ENCODE results near the gene SCIMP. TPM values are rescaled to one million over a fixed set of nuclear protein-coding genes. Genes with fewer than 3 reads are reported as not detected.
A peak's percentile ranks its signal among the peaks of the same experiment; 100 is the strongest.
"Not testable (repeated sequence)": the region's sequence is repeated elsewhere in the genome, so short reads cannot be mapped to it uniquely, and the experiment has no call there.

Gene SCIMP
- total RNA-seq, 1 donor from 2014 or later: not detected

- peak; percentile 95 for DNase-seq (ENCODE audit: low read depth in 2 of 2)
Measured at GRCh38 chr17:5191541-5192417, 42.9 kb downstream of the SCIMP start, which contains the start of gene ZNF594. TSS of gene ZNF594 (minus strand) at chr17:5191868. CDS start at chr17:5184256, 7,612 bp downstream.

DNA sequence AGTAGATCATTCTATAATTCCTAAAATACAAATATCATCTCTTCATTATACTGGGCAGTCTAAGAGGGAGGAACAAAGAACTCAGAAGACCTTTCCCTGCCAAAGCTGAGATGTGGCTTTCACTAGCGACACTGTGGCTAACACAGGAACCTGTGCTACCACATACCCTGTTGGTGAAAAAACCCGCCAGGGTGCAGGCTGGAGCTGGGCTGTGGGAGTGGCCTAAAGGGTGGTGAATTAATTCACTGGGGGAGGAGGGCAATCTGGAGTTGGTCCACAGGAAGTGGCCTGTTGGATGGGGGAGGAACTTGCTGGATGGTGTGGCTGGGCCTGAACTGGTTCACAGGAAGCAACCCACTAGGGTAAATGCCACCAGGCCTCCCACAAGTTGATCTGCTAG lies 50.4 kb downstream of the SCIMP start:
- DNase-seq (ENCODE audit: low read depth in 2 of 2): no peak

DNA sequence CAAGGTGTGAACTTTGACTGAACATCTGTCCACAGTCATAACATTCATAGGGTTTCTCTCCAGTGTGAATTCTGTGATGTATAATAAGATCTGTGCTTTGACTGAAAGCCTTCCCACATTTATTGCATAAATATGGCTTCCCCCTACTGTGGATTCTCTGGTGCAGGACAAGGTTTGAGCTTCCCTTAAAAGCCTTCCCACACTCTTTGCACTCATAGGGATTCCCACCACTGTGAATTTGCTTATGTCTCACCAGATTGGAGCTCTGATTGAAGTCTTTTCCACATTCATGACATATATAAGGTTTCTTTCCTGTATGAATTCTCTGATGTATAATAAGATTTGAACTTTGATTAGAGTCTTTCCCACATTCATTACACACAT lies 51.3 kb downstream of the SCIMP start:
- DNase-seq (ENCODE audit: low read depth in 2 of 2): no peak

GRCh38 chr17:5182597-5183409 lies 51.9 kb downstream of the SCIMP start:
- no peak for DNase-seq (ENCODE audit: low read depth in 2 of 2)

DNA sequence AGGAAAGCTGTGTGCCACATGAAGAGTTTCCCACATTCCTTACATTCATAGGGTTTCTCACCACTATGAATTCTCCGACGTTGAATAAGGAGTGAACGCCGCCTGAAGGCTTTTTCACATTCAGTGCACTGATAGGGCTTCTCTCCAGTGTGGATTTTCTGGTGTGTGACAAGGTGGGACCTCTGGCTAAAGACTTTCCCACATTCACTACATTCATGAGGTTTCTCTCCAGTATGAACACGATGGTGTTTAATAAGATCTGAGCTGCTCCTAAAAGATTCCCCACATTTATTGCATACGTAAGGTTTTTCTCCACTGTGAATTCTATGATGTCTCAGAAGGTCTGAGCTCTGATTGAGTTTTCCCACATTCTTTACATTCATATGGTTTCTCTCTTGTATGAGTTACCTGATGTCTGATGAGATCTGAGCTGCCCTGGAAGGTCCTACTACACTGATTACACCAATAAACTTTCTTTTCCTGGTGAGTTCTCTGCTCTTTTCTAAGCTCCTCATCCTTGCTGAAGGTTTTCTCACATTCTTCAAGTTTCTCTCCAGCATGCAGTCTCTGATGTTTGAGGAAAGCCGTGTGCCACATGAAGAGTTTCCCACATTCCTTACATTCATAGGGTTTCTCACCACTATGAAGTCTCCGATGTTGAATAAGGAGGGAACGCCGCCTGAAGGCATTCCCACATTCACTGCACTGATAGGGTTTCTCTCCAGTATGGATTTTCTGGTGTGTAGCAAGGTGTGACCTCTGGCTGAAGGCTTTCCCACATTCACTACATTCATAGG lies 53.0 kb downstream of the SCIMP start:
- no peak for DNase-seq (ENCODE audit: low read depth in 2 of 2)

DNA sequence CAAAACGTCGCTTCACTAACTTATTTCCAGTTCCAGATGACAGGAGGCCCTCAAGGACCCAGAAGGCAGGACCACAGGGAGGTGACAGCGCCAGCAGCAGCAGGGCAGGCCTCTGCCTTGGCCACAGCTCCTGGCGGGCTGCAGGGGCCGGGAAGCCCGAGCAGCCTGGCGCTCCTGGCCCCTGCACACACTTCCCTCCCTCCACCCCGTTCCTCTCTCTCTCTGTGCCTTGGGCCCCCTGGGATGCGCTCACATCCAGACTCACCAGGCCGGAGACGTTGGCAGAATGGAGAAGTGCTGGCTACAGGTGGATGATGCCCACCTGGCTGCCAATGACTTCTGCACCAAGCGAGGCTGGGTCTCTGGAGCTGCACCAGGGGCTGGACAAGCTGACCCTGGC lies 55.7 kb downstream of the SCIMP start:
- no peak for DNase-seq (ENCODE audit: low read depth in 2 of 2)

DNA sequence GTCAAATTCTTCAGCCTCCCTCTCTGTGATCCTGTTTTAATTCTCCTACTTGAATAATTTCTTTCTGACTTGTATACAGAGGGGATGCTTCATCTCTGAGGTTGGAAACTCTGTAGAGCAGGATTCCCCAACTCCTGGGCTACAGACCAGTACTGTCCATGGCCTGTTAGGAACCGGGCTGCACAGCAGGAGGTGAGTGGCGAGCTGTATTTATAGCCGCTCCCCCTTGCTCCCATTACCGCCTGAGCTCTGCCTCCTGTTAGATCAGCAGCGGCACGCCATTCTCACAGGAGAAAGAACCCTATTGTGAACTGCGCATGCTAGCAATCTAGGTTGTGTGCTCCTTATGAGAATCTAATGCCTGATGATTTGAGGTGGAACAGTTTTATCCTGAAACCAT lies 59.6 kb downstream of the SCIMP start:
- not testable (repeated sequence) for DNase-seq (ENCODE audit: low read depth in 2 of 2)

DNA sequence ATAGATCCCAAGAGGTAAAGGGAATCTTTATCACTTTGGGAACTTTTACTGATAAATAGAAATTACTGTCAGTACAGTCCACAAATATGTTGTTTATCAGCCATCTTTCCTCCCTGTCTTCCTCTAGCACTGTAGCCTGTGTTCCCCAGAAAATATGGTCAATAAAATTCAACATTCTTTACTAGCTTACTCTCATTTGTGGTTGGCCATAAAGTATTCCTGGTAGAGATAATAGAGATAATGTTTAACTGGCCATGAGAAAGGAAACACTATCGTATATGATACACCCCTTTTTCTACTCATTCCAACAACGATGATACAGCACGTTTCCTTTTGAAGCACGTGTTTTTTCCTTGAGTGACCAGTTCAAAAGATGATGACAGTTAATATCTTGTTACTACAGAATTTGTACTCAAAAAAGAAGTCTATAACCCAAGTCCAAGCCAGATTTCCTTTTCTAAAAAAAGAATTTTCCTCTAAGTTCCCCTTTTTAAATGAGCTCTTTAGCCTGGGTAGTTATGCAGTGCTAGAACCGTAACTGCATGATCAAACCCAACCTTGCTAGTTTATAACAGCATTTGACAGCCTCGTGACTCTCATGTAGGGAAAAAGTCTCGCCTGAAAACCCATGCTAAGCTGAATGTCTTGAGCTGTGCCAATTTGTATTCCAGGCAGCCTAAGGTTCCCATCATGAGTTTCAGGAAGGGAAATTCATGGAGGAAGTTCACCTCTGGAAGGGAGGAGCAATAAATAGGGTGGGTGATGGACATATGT lies 68.7 kb downstream of the SCIMP start:
- DNase-seq (ENCODE audit: low read depth in 2 of 2): not testable (repeated sequence)

- DNase-seq (ENCODE audit: low read depth in 2 of 2): no peak
Measured at GRCh38 chr17:5164436-5164835, 70.2 kb downstream of the SCIMP start.

DNA sequence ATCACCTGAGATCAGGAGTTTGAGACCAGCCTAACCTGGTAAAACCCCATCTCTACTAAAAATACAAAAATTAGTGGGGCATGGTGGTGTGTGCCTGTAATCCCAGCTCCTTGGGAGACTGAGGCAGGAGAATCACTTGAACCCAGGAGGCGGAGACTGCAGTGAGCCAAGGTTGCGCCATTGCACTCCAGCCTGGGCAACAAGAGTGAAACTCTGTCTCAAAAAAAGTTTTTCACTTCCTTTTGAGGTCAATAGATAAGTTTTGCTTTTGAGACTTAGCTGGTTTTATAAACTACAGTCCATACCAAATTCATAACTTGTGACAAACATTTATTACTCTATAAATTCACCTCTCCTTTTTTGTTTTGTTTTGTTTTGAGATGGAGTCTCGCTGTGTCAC lies 72.9 kb downstream of the SCIMP start:
- DNase-seq (ENCODE audit: low read depth in 2 of 2): not testable (repeated sequence)

DNA sequence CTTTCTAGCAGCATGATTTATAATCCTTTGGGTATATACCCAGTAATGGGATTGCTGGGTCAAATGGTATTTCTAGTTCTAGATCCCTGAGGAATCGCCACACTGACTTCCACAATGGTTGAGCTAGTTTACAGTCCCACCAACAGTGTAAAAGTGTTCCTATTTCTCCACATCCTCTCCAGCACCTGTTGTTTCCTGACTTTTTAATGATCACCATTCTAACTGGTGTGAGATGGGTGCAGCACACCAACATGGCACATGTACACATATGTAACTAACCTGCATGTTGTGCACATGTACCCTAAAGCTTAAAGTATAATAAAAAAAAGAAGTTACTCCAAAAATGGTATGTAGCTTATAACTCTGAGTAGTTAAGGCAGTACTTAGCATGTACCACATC lies 74.0 kb downstream of the SCIMP start:
- DNase-seq (ENCODE audit: low read depth in 2 of 2): not testable (repeated sequence)

Other genes with a start within 250 kb of the SCIMP start
- 2.6 and 7.9 TPM in 2 replicates for gene CAMTA2, start 247.2 kb downstream of the SCIMP start, total RNA-seq
- gene INCA1, start 237.3 kb downstream of the SCIMP start, total RNA-seq: 0.22 and 0.40 TPM in 2 replicates
- 56.0 and 78.2 TPM in 2 replicates for gene KIF1C, start 236.9 kb downstream of the SCIMP start, total RNA-seq
- under 0.01 and 0.22 TPM in 2 replicates for gene SLC52A1, start 199.4 kb downstream of the SCIMP start, total RNA-seq
- 0.87 and 1.8 TPM in 2 replicates for gene ZFP3, start 156.4 kb downstream of the SCIMP start, total RNA-seq
- gene ZNF232, start 123.0 kb downstream of the SCIMP start, total RNA-seq: 4.6 and 4.8 TPM in 2 replicates
- under 0.01 TPM in 1 of 2 replicates, not detected in the other for gene USP6, start 118.8 kb downstream of the SCIMP start, total RNA-seq
- gene ZNF594, start 43.0 kb downstream of the SCIMP start, total RNA-seq: 1.7 and 2.0 TPM in 2 replicates
- gene RABEP1, start 47.4 kb upstream of the SCIMP start, total RNA-seq: 28.5 and 37.5 TPM in 2 replicates
- gene NUP88, start 184.8 kb upstream of the SCIMP start, total RNA-seq: 60.3 and 75.4 TPM in 2 replicates
- 33.3 and 45.6 TPM in 2 replicates for gene RPAIN, start 185.3 kb upstream of the SCIMP start, total RNA-seq
- gene C1QBP, start 204.3 kb upstream of the SCIMP start, total RNA-seq: 166 and 208 TPM in 2 replicates
- gene DHX33, start 234.1 kb upstream of the SCIMP start, total RNA-seq: 7.4 and 9.7 TPM in 2 replicates

All from lung microvascular endothelial cell (primary cell).